Glomerular endothelial cell (primary cell): ENCODE data around the gene KAZN. TPM values are rescaled to one million over a fixed set of nuclear protein-coding genes. Genes with fewer than 3 reads are reported as not detected.

Source experiments
- DNase-seq: peaks from one replicate; pipeline ENCODE4 v3.0.0-alpha.2; 2011; ENCODE audit warnings: low read depth, low spot score; ENCODE audit errors: extremely low read depth
- total RNA-seq: library from RNA; depleted of rRNA; stranded (reverse); fragments of >200 nt; gene quantifications from 2 replicates; pipeline ENCODE4 v1.2.3, GENCODE V29; 2015

KAZN gene
- total RNA-seq, 1 donor from 2014 or later = 6.9 TPM

DNA sequence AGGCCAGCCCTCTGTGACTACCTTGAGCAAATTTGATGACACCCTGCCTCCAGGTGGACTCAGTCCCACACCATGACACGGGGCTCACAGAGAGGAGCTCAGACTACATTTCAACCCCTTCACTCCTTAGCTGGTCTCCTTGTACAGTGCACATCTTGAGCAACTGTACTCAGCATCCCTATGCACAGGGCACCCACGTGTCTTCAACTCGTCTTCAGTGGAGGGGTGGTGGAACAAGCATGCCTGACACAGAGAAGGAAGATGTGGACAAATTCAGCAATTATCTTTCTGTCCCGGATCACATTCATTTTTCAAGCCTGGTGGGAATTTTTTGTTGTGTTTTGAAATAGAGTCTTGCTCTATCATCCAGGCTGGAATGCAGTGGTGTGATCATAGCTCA, 213.7 kb downstream of the KAZN start:
- no peak for DNase-seq

DNA sequence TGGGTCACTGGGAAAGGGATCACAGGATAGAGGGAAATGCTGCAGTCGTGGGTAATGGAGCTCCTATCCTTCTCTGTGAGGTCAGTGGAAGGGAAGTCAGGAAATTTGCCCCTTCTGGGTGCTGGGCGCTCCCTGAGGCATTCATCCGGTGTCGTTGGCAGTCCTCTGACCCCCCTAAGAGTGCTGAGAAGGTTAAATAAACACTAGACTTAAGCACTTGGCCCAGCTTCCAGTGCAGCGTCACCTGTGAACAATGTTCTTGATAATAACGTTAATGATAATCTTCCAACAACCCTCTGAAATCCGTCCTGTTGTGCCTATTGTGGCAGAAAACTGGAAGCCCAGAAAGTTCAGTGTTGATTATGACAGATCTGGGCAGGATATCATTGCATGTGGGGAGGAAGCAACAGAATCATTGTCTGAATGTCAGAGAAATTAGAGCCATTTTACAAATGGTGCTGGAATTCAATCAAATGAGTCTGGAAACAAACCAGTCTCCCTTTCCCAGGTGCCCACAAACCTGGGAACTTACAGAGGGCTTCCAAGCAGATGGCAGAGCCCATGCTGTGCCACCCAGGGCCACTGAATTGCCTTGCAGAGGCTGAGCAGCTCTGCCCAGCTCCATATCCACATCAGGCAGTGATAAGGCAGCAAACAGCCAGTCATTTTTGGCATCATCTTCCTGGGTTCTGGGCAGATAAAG, 216.8 kb downstream of the KAZN start:
- no peak for DNase-seq

DNA sequence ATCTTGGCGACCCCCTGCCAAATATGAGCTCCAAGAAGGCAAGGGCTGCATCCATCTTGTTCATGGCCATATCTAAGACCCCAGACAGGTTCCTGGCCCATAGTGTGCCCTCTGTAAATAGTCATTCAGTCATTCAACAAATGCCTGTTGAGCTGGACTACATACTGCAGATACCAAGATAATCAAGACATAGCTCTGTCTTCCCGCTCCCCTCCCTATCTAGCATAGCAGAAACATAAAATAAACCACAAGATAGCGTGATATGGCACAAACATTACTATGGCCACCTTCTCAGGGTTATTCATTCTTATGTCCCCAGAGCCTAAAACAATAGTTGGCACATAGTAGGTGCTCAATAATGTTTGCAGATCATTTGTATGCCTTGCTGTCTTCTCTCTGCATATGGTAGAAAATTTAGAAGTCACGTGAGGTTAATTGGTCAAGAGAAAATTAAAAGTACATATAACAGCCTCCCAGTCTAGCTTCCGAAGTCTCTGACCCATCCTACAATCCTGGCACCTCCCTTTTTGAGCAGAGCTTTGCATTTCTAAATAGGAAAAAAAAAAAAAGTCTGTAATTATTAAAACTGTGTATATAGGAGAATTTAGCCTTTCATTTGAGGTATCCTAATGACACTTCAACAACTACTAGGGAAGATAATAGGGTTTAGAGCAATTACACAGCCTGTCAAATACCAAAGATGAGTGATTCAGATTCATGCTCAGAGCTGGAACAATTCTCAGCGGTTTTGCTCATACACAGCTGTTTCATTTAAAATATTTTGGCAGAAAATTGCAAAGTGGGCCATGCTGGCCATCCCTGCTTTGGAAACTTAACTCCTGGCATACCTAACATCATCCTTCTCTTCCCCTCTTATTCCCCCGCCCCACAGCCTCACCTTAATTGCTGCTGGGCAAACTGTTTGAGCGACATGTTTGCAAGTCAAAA, 219.0 kb downstream of the KAZN start:
- DNase-seq = no peak

DNA sequence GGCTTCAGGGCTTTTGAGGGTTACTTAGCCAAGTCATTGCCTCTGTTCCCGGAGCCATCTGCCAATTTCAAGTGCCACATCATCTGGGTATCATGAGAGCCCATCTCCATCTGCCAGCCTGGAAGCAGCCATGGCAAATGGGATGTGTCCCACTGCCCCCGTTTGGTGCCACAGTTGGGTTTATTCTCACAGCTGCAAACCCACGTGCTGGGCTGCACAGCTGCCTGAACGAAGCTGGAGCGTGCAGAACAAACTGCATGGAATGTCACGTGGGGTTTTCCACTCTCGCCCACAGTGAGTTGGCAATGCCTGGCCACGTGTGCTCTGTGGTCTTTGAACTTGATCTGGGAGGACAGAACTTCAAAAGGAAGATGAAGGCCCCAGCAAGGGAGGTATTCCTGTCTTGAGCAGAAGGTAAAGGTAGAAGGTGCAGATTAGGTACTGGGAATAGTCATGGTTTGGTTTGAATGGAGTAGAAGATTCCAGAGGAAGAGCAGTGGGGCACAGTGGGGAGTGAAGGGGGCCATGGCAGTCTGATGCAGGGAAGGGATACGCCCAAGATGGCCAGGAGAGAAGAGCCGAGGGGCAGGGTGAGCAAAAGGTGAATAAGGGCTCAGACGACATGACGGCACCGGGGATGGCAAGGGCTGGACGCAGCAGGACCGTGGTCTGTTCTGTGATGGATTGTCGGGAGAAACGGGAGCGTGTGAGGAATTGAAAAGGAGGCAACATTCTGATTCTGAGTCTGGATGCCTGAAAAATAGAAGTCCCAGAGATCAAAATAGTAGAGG, 222.0 kb downstream of the KAZN start:
- DNase-seq = no peak

DNA sequence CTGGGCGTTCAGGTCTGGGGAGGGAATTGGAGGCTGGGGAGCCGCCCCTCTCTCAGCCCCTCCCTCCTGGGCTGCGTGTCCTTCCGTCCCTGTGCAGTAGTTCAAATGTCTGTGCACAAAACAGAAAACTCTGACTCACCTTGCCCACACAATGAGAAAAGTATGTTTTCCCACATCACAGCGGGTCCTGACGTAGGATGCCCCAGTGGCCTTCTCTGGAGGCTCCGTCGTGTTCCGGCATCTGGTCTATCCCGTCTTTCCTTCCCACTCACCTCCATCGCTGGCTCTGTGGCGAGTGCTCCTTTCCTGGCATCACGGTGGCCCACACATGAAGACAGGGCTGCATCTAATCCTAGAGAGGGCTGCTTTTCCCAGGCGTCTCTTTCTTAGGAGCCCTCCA, 224.0 kb downstream of the KAZN start:
- DNase-seq = no peak

DNA sequence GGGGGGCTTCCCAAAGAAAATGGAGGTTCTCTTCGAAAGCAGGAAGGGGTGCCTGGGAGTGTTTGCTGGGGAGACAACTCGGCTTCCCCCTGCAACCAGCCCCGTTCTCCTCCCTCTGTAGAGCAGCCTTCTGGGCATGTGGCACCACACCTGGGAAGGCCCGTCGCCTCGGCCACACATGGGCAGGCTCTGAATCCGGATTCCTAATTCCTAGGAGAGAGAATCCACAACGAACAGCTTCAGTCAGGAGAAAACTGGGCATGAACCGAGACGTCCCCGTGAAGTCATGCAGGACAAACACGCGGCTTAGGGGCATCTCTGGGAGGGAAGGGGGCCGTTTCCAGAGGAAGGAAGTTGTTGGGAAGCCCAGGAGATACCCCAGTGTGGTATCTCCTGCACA, 224.5 kb downstream of the KAZN start:
- DNase-seq = no peak

DNA sequence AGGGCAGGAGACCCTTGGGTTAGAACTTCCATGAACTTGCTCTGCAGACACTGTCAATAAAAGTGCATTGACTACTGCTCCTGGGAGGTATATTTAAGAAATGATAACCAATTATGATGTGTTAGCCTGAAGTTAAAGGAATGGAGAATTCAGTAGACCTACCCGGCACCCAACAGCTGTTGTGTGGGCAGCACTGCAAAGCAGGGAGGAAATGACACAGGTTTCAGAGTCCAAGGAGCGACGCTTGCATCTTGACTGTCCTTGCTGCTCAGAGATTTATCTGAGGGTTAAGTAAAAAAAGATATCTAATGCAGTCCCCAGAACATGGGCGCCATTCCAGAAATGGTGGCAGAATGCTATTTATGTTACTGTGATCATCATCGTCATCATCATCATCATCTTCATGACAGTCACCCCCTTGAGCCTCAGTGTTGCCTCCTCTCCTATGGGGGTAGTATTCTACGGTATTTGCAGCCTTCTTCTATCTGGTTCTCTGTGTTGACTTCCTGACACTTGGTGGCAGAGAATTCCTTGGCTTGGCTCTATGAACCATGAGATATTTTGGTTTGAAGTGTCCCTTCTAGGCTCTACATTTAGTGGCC, 225.9 kb downstream of the KAZN start:
- DNase-seq = no peak

DNA sequence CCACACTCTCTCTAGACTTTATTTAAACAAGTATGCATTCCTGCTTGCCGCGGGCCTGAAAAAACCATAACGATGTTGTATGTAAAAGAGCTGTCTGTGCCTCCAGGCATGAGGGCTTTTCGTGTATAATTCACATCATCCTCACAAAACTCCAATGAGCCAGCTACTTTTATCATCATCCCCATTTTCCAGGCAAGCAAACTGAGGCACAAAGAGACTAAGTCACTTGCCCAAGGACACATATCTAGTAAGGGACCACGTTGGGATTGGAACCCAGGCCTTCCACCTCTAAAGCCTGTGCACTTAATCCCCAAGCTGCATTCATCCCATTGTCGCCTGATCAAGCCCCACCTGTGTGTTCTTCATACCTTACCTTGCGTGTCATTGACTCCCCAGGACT, 226.9 kb downstream of the KAZN start:
- no peak for DNase-seq

DNA sequence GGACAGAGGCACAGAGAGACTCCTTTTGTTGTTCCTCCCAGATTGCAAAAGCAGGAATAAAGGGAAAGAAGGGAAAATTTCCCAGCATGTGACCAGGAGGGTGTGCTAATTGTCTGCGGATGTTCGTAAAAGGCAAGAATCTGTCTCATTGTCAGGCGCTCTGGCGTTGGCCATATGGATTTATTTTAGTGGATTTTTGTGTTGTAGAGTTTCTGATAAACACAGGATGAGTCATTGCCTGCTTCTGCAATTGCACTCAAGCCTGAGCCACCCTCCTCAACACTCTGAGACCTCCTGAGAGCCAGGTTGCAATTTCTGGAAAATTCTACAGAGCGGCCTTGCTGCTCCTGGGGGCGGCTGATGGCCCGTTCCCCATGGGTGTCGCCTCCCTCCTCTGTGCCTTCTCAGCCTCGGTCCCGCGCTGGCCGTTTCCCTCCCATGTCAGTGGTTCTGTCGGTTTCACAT, 227.7 kb downstream of the KAZN start:
- no peak for DNase-seq

DNA sequence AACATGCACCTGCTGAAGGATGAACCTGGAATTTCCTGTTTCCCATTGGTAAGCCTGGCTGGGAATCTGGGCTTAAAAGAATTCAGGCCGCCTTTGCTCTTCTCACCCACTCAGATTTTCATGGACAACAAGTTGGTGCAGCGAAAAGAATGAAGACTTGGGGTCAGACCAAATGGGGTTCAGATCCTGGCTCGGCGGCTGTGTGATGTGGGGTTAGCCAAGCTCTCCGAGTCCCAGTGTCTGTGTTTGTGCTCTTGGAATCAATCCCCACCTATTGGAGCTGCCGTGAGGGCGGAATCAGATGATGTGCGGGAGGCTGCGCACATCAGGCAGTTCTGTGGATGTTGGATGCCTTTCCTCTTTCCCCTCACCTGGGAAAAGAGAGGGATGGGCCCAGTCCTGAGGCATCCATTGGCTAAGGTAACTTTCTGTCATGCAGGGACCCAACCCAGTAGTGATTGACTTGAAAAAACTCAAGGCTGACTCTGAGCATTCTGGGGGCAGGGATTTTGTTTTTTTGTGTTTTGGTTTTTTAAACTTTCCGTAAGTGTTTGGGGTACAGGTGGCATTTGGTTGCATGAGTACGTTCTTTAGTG, 228.3 kb downstream of the KAZN start:
- DNase-seq = no peak

DNA sequence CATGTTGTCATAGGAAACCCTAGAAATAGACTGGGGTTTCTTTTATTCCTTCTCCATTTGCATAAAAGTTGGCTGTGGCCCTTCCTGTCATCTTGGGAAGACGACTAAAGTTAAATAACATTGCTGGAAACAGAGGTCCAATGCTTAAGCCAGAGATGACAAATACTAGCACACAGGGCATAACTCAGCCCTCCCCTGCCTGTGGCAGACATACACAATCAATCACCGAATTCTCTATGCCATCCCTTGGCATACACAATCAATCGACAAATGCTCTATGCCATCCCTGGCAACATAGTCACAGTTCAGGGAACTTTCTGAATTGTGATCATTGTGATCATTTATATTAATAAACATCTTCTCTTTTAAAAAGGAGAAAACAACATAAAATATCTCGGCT, 229.4 kb downstream of the KAZN start:
- no peak for DNase-seq

DNA sequence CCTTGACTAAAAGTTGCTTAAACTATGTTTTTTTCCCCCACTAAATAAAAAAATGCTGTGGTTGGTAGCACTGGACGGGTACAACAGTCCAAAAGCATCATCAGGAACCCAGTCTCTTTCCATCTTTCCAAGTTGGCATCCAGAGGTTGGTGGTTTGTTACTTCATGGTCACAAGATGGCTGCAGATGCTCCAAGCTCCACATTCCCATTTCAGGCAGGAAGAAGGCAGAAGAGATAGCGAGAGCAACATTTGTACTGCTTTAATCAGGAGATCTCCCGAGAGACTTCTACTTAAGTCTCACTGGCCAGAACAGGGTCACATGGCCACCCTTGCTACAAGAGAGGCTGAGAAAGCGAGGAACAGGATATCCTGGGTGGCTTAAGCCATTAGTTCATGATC, 230.2 kb downstream of the KAZN start:
- DNase-seq = no peak

DNA sequence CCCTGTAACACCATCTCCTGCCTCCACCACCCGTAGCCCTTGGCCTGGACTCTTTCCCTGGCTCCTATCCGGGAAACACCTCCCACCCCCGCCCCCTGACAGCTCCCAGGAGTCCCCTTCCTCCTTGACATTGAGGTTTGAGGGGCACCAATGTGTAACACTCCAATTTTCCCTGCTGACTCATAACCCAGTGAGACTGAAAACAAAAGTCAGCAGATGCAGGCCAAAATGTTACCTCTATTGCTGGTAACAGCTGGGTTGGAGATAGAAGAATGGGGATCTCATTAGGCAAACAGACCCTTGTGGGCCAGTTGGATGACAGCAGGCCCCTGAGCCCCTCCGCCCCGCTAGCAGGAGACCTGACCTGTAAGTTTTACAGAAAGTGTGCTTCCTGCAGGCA, 237.2 kb downstream of the KAZN start:
- DNase-seq = no peak

DNA sequence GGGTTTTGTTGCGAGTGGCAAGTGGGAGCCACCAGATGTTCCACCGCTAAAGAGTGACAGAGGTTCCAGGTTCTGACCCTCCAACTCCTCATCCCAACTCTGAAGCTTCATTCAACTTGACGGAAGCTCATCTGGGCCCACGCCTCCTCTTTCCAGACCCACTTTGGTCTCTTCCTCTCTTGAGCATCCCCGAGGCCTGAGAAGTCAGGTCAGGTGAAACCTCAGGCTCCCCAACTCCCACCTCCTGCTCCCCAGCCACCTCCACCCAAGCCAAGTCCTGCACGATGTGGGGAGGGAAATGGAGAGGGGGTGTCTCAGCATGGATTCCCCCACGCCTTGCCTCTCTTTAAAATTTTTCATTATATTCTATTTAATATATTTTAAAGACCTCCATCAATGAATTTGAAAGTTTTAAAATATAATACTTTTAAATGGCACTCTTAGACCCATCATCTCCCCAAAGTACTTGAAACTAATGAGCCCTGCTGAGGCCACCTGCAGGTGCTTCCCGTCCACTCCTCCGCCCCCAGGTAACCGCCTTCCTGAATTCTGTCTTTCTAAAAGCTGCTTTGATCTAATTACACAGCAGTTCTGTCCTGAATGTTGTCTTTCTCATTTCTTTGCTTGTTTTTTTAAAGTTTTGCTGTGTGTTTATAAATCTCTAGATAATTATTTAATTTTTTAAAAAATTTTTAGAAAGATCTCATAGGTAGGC, 238.1 kb downstream of the KAZN start:
- DNase-seq = no peak

DNA sequence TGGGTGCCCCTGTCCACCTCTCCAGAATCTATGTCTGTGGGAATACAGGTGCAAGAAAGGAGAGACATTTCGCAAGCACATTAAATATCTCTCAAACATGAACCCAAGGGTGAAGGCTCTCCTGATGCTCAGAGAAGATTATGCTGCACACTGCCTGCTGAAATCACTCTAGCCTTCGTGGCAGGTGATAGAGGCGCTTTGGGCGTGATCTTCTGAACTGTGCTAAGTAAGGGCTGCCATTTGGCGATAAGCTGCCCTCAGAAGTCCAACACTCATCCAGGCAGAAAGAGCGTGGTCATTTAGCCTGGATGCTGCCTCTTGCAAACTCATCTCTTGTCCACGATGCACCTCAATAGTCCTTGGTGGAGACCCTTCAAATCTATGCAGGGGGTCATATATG, 241.9 kb downstream of the KAZN start:
- DNase-seq = no peak

DNA sequence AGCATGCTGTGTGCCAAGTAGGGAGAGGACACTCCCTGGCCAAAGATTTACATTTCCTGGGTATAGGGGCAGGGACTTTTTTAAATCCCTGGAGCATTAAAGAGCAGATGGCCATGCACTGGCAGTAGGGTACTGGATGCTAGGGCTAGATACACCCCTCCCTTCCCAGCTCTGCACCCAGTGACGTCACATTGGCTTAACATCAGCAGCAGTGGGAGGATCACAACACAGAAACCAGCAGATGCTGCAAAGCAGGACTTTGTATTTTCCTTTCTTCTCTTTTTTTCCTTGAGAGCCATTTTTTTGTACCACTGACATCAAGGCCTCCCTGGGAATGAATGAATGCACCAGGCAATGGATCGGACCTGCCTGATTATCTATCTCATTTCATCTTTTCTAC, 243.0 kb downstream of the KAZN start:
- no peak for DNase-seq

DNA sequence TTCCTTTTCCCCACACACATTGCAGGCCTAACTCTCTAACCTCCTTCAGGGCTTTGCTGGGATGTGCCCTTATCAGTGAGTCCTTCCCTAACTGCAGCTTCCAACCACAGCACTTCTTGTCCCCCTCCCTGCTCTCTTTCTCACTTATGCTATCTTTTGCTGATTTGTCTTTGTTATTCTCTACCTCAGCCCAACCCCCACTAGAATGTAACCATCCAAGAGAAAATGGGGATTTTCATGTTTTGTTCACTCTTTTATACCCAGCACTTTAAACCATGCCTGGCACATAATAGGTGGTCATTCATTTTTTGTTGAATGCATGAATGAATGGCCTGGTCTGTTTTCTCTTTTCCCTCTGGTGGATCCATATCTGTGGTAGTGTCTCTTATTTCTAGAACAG, 243.5 kb downstream of the KAZN start:
- no peak for DNase-seq

DNA sequence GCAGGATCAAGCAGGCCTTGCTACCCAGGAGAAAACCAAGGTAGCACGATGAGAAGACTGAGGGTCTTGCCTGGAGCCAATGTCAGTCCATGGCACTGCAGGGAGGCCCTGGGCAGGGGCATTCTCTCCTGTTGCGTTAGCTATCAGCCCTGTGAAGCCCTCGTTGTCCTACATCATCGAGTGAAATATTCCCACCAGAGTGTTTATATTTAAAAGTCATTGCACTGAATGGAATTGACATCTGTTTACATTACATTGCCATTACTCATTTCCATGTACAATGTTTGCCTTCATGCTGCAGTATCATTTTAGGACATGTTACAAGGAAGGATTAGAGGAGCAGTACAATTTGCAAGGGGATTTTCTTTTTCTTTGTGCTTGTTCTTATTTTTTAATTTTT, 243.9 kb downstream of the KAZN start:
- DNase-seq = no peak

DNA sequence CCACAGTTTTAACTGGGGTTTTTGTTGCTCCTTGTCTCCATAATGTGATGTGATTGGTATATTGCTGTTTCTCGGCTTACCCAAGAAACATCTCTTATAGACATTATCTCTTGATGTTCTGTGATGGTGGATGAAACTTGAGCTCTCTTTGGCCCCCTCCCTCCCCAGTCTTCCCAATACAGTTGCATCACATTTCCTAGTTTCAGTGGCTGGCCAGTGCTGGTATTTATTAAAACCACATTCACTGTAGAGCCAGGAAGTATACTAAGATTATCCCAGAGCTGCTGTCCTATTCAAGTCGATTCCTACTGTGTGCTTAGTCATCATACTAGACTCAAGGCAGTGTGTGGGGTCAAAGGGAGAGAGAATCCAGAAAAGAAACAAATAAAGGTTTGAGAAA, 244.4 kb downstream of the KAZN start:
- no peak for DNase-seq

DNA sequence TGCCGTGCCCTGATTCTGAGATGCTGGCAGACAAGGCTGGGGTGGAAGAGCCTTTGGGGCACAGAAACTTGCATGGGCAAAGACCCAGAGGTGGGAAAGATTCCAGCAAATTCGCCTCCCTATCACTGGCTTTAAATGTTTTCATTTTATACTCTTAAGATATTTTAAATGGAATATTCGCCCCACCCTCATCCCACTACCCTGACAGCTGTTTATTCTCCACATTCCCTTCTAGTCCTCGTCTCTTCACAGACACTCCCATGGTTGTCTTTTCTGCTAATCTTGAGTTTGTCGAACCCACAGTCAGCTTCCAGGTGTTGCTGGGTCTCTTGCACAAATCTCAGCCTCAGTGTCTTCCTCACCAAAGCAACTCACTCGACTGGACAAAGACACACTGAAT, 245.0 kb downstream of the KAZN start:
- no peak for DNase-seq
